ENCODE data around the gene MEIKIN. TPM values are rescaled to one million over a fixed set of nuclear protein-coding genes. Genes with fewer than 3 reads are reported as not detected.
A peak's percentile ranks its signal among the peaks of the same experiment; 100 is the strongest.

MEIKIN gene
- total and polyA plus RNA-seq, 2 of the 13 experiments (the other 11 are each of a cell fraction or from before 2014, with no cell fraction given): not detected

DNA sequence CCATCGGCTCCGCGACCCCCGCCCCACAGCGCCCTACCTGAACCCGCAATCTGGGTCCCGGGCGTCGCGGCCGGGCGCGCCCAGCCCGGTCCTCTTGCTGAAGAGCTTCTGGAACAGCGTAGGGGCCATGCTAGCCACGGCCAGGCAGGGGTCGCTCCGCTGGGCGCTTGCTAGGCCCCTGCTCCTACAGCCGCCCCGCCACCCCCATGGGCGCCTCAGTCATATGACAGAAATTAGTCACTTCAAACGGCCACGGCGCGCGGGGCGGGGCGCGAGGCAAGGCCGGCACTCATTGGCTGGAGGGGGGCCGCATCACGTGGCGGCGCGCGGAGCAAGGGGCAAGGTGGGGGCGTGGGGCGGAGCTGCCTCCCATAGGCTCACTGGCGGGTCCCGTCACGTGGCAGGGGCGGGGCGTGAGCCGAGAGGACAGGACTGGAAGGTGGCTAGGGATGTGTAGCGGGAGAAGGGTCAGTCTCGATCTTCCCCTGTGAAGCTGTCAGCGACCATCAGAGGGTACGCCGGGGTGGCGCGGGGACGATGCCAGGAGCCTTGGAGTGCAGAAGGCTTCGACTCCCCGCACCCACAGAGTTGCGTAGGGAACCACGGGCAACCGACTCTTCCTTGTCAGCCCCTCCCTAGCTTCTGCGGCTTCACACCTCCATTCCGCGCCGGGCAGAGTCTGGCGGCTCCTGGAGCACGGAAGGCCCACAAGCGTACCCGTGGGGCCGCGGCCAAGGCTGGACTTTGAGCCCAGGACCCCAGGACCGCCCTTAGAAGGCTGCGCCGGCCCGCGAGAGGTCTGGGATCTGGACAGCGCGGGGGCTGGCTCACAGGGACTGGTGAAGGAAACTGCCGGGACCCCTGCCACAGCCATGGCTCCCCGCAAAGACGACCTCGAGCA, 148.4 kb downstream of the MEIKIN start, which contains the start of gene FNIP1 (continued):
- TF ChIP-seq ZFP37 (CRISPR knock-in tag; IDR thresholded peaks at IDR 0.05; ENCODE audit: borderline replicate concordance) (0 out of 2 replicates have a peak, but pooled peaks have one; percentile 14), ADNP (CRISPR knock-in tag; IDR thresholded peaks at IDR 0.05) (no peak), SMC3 (IDR thresholded peaks at IDR 0.05; ENCODE audit: low read length) (no peak), ZNF251 (CRISPR knock-in tag; IDR thresholded peaks at IDR 0.05) (no peak), BHLHE40 (IDR thresholded peaks at IDR 0.05; ENCODE audit: low read length) (peak; percentile 96), ZBTB42 (CRISPR knock-in tag; IDR thresholded peaks at IDR 0.05) (peak; percentile 26; the same call in 1 of the 2 replicates), ZSCAN9 (CRISPR knock-in tag; IDR thresholded peaks at IDR 0.05; ENCODE audit: borderline replicate concordance) (peak; percentile 48), ZNF451 (CRISPR knock-in tag; IDR thresholded peaks at IDR 0.05) (no peak), MTF1 (CRISPR knock-in tag; IDR thresholded peaks at IDR 0.05) (no peak), ZBTB20 (CRISPR knock-in tag; IDR thresholded peaks at IDR 0.05; ENCODE audit: borderline replicate concordance, low read depth) (0 out of 2 replicates have a peak, but pooled peaks have one; percentile 8), THAP11 (CRISPR knock-in tag; IDR thresholded peaks at IDR 0.05) (peak; percentile 67), NONO (IDR thresholded peaks at IDR 0.05) (no peak), NONO (CRISPR knock-in tag; conservative IDR thresholded peaks at IDR 0.05) (peak; percentile 97), ZNF496 (CRISPR knock-in tag; IDR thresholded peaks at IDR 0.05; ENCODE audit: insufficient replicate concordance) (no peak), NPAS2 (CRISPR knock-in tag; IDR thresholded peaks at IDR 0.05; ENCODE audit: borderline replicate concordance) (no peak)
- TF ChIP-seq, protein P1, sequence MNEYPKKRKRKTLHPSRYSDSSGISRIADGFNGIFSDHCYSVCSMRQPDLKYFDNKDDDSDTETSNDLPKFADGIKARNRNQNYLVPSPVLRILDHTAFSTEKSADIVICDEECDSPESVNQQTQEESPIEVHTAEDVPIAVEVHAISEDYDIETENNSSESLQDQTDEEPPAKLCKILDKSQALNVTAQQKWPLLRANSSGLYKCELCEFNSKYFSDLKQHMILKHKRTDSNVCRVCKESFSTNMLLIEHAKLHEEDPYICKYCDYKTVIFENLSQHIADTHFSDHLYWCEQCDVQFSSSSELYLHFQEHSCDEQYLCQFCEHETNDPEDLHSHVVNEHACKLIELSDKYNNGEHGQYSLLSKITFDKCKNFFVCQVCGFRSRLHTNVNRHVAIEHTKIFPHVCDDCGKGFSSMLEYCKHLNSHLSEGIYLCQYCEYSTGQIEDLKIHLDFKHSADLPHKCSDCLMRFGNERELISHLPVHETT (CRISPR knock-in tag; conservative IDR thresholded peaks at IDR 0.05): no peak; the same call in 1 of the 2 replicates
- TF ChIP-seq, protein P2, sequence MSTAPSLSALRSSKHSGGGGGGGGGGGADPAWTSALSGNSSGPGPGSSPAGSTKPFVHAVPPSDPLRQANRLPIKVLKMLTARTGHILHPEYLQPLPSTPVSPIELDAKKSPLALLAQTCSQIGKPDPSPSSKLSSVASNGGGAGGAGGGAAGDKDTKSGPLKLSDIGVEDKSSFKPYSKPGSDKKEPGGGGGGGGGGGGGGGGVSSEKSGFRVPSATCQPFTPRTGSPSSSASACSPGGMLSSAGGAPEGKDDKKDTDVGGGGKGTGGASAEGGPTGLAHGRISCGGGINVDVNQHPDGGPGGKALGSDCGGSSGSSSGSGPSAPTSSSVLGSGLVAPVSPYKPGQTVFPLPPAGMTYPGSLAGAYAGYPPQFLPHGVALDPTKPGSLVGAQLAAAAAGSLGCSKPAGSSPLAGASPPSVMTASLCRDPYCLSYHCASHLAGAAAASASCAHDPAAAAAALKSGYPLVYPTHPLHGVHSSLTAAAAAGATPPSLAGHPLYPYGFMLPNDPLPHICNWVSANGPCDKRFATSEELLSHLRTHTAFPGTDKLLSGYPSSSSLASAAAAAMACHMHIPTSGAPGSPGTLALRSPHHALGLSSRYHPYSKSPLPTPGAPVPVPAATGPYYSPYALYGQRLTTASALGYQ (CRISPR knock-in tag; IDR thresholded peaks at IDR 0.05): peak; percentile 73; the same call in 1 of the 2 replicates
- TF ChIP-seq, protein P3, sequence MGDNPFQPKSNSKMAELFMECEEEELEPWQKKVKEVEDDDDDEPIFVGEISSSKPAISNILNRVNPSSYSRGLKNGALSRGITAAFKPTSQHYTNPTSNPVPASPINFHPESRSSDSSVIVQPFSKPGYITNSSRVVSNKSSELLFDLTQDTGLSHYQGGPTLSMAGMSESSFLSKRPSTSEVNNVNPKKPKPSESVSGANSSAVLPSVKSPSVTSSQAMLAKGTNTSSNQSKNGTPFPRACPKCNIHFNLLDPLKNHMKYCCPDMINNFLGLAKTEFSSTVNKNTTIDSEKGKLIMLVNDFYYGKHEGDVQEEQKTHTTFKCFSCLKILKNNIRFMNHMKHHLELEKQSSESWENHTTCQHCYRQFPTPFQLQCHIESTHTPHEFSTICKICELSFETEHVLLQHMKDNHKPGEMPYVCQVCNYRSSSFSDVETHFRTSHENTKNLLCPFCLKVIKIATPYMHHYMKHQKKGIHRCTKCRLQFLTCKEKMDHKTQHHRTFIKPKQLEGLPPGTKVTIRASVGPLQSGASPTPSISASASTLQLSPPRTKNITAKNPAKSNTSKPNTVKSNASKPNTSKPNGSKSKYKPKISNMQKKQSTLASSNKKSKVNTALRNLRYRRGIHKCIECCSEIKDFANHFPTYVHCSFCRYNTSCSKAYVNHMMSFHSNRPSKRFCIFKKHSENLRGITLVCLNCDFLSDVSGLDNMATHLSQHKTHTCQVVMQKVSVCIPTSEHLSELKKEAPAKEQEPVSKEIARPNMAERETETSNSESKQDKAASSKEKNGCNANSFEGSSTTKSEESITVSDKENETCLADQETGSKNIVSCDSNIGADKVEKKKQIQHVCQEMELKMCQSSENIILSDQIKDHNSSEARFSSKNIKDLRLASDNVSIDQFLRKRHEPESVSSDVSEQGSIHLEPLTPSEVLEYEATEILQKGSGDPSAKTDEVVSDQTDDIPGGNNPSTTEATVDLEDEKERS (CRISPR knock-in tag; IDR thresholded peaks at IDR 0.05): peak; percentile 72
- TF ChIP-seq, protein P4, sequence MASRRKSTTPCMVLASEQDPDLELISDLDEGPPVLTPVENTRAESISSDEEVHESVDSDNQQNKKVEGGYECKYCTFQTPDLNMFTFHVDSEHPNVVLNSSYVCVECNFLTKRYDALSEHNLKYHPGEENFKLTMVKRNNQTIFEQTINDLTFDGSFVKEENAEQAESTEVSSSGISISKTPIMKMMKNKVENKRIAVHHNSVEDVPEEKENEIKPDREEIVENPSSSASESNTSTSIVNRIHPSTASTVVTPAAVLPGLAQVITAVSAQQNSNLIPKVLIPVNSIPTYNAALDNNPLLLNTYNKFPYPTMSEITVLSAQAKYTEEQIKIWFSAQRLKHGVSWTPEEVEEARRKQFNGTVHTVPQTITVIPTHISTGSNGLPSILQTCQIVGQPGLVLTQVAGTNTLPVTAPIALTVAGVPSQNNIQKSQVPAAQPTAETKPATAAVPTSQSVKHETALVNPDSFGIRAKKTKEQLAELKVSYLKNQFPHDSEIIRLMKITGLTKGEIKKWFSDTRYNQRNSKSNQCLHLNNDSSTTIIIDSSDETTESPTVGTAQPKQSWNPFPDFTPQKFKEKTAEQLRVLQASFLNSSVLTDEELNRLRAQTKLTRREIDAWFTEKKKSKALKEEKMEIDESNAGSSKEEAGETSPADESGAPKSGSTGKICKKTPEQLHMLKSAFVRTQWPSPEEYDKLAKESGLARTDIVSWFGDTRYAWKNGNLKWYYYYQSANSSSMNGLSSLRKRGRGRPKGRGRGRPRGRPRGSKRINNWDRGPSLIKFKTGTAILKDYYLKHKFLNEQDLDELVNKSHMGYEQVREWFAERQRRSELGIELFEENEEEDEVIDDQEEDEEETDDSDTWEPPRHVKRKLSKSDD (CRISPR knock-in tag; IDR thresholded peaks at IDR 0.05; ENCODE audit: low read depth): peak; percentile 24; the same call in 1 of the 2 replicates
- TF ChIP-seq, protein P5, sequence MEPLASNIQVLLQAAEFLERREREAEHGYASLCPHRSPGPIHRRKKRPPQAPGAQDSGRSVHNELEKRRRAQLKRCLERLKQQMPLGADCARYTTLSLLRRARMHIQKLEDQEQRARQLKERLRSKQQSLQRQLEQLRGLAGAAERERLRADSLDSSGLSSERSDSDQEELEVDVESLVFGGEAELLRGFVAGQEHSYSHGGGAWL (CRISPR knock-in tag; IDR thresholded peaks at IDR 0.05): peak; percentile 72
